ENCODE measurements around the gene ERN2. TPM values are rescaled to one million over a fixed set of nuclear protein-coding genes. Genes with fewer than 3 reads are reported as not detected.

The ERN2 gene
- total and polyA plus RNA-seq, 2 of the 13 experiments (the other 11 are each of a cell fraction or from before 2014, with no cell fraction given) = 2.2 to 3.5 TPM

- no peak for TF ChIP-seq HBP1 (CRISPR knock-in tag; IDR thresholded peaks at IDR 0.05; ENCODE audit: low read depth)
- no peak for TF ChIP-seq FIP1L1 (IDR thresholded peaks at IDR 0.05; ENCODE audit: borderline replicate concordance, insufficient read depth, low read depth, low read length)
- no peak for TF ChIP-seq ZNF672 (CRISPR knock-in tag; IDR thresholded peaks at IDR 0.05)
- TF ChIP-seq, protein P1, sequence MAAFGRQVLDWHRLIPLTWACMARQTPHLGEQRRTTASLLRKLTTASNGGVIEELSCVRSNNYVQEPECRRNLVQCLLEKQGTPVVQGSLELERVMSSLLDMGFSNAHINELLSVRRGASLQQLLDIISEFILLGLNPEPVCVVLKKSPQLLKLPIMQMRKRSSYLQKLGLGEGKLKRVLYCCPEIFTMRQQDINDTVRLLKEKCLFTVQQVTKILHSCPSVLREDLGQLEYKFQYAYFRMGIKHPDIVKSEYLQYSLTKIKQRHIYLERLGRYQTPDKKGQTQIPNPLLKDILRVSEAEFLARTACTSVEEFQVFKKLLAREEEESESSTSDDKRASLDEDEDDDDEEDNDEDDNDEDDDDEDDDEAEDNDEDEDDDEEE (CRISPR knock-in tag; IDR thresholded peaks at IDR 0.05) = no peak
- TF ChIP-seq TBX2 (CRISPR knock-in tag; IDR thresholded peaks at IDR 0.05; ENCODE audit: borderline replicate concordance) = no peak
- no peak for TF ChIP-seq NR3C1 (CRISPR knock-in tag; IDR thresholded peaks at IDR 0.05)
- TF ChIP-seq ZNF205 (CRISPR knock-in tag; IDR thresholded peaks at IDR 0.05) = no peak
- TF ChIP-seq SRF (IDR thresholded peaks at IDR 0.05; ENCODE audit: low read depth, low read length) = no peak
- no peak for TF ChIP-seq PCBP1 (IDR thresholded peaks at IDR 0.05; ENCODE audit: borderline replicate concordance, low read depth, low read length)
- no peak for TF ChIP-seq WIZ (CRISPR knock-in tag; IDR thresholded peaks at IDR 0.05)
Measured at GRCh38 chr16:23691483-23692189, 21.4 kb downstream of the ERN2 start (continued).

Data from HepG2 (cell line).